ENCODE data around the gene PANK2.

DNA sequence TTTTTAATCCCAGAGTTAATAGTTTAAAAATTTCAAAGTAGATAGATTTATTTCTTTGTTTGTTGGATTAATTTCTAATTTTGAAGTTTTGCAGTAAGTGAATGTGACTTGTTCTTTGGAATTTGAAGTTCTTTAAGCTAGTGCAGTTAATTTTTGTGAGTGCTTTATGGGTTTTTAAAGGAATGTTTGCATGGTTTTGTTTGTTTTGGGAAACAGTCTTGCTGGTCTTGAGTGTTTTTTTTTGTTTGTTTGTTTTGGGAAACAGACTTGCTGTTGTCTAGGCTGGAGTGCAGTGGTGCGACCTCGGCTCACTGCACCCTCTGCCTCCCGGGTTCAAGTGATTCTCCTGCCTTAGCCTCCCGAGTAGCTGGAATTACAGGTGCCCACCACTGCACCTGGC lies 9.5 kb downstream of the PANK2 start:
- TF ChIP-seq KAT7 (CRISPR knock-in tag; IDR thresholded peaks at IDR 0.05; ENCODE audit: borderline replicate concordance) (no peak), NR3C1 (CRISPR knock-in tag; conservative IDR thresholded peaks at IDR 0.05; ENCODE audit: low read depth) (no peak), TP53 (CRISPR knock-in tag; IDR thresholded peaks at IDR 0.05) (no peak), NR2C2 (CRISPR knock-in tag; IDR thresholded peaks at IDR 0.05) (no peak)
- TF ChIP-seq, protein P1, sequence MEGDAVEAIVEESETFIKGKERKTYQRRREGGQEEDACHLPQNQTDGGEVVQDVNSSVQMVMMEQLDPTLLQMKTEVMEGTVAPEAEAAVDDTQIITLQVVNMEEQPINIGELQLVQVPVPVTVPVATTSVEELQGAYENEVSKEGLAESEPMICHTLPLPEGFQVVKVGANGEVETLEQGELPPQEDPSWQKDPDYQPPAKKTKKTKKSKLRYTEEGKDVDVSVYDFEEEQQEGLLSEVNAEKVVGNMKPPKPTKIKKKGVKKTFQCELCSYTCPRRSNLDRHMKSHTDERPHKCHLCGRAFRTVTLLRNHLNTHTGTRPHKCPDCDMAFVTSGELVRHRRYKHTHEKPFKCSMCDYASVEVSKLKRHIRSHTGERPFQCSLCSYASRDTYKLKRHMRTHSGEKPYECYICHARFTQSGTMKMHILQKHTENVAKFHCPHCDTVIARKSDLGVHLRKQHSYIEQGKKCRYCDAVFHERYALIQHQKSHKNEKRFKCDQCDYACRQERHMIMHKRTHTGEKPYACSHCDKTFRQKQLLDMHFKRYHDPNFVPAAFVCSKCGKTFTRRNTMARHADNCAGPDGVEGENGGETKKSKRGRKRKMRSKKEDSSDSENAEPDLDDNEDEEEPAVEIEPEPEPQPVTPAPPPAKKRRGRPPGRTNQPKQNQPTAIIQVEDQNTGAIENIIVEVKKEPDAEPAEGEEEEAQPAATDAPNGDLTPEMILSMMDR (IDR thresholded peaks at IDR 0.05): no peak
- TF ChIP-seq, protein P2, sequence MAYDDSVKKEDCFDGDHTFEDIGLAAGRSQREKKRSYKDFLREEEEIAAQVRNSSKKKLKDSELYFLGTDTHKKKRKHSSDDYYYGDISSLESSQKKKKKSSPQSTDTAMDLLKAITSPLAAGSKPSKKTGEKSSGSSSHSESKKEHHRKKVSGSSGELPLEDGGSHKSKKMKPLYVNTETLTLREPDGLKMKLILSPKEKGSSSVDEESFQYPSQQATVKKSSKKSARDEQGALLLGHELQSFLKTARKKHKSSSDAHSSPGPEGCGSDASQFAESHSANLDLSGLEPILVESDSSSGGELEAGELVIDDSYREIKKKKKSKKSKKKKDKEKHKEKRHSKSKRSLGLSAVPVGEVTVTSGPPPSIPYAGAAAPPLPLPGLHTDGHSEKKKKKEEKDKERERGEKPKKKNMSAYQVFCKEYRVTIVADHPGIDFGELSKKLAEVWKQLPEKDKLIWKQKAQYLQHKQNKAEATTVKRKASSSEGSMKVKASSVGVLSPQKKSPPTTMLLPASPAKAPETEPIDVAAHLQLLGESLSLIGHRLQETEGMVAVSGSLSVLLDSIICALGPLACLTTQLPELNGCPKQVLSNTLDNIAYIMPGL (CRISPR knock-in tag; IDR thresholded peaks at IDR 0.05): no peak
- TF ChIP-seq, protein P3, sequence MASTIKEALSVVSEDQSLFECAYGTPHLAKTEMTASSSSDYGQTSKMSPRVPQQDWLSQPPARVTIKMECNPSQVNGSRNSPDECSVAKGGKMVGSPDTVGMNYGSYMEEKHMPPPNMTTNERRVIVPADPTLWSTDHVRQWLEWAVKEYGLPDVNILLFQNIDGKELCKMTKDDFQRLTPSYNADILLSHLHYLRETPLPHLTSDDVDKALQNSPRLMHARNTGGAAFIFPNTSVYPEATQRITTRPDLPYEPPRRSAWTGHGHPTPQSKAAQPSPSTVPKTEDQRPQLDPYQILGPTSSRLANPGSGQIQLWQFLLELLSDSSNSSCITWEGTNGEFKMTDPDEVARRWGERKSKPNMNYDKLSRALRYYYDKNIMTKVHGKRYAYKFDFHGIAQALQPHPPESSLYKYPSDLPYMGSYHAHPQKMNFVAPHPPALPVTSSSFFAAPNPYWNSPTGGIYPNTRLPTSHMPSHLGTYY (CRISPR knock-in tag; IDR thresholded peaks at IDR 0.05): no peak
